Measurements from ENCODE around the gene ANKFY1. TPM values are rescaled to one million over a fixed set of nuclear protein-coding genes. Genes with fewer than 3 reads are reported as not detected.
A peak's percentile ranks its signal among the peaks of the same experiment; 100 is the strongest.

The ANKFY1 gene
- total RNA-seq, 1 experiment from 2014 or later, result 38.6 TPM

GRCh38 chr17:4199818-4200402, 63.9 kb downstream of the ANKFY1 start:
- no peaks in the 10 kb centered on the region for H3K4me1 ChIP-seq (ENCODE audit: control insufficient read depth, insufficient read depth, low read length)
- TF ChIP-seq, protein P1, sequence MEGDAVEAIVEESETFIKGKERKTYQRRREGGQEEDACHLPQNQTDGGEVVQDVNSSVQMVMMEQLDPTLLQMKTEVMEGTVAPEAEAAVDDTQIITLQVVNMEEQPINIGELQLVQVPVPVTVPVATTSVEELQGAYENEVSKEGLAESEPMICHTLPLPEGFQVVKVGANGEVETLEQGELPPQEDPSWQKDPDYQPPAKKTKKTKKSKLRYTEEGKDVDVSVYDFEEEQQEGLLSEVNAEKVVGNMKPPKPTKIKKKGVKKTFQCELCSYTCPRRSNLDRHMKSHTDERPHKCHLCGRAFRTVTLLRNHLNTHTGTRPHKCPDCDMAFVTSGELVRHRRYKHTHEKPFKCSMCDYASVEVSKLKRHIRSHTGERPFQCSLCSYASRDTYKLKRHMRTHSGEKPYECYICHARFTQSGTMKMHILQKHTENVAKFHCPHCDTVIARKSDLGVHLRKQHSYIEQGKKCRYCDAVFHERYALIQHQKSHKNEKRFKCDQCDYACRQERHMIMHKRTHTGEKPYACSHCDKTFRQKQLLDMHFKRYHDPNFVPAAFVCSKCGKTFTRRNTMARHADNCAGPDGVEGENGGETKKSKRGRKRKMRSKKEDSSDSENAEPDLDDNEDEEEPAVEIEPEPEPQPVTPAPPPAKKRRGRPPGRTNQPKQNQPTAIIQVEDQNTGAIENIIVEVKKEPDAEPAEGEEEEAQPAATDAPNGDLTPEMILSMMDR (IDR thresholded peaks at IDR 0.05), result peak; percentile 86
- TF ChIP-seq, protein P2, sequence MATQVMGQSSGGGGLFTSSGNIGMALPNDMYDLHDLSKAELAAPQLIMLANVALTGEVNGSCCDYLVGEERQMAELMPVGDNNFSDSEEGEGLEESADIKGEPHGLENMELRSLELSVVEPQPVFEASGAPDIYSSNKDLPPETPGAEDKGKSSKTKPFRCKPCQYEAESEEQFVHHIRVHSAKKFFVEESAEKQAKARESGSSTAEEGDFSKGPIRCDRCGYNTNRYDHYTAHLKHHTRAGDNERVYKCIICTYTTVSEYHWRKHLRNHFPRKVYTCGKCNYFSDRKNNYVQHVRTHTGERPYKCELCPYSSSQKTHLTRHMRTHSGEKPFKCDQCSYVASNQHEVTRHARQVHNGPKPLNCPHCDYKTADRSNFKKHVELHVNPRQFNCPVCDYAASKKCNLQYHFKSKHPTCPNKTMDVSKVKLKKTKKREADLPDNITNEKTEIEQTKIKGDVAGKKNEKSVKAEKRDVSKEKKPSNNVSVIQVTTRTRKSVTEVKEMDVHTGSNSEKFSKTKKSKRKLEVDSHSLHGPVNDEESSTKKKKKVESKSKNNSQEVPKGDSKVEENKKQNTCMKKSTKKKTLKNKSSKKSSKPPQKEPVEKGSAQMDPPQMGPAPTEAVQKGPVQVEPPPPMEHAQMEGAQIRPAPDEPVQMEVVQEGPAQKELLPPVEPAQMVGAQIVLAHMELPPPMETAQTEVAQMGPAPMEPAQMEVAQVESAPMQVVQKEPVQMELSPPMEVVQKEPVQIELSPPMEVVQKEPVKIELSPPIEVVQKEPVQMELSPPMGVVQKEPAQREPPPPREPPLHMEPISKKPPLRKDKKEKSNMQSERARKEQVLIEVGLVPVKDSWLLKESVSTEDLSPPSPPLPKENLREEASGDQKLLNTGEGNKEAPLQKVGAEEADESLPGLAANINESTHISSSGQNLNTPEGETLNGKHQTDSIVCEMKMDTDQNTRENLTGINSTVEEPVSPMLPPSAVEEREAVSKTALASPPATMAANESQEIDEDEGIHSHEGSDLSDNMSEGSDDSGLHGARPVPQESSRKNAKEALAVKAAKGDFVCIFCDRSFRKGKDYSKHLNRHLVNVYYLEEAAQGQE (IDR thresholded peaks at IDR 0.05; ENCODE audit: insufficient read depth in 1 of 2, low read depth in 2 of 2, low read length in 1 of 2), result no peak
- H3K4me3 ChIP-seq (ENCODE audit: low read depth in 2 of 2, low read length in 2 of 2), result no peak overlapping the region
- in situ Hi-C loops (cut with HindIII; ENCODE audit: low pct_unique_long_range_greater_than_20kb, low sequenced_read_pairs) (no loop called here), intact Hi-C loops (cut with micrococcal nuclease; ENCODE audit: unreplicated experiment) (loop anchor here (5.0 kb wide), 1 partner anchor 212 kb away; no protein-coding TSS in a partner anchor)
- ChIA-PET POLR2A (no interaction called here), CTCF (interaction anchor here (0.6 to 1.0 kb wide), 14 partner anchors 16 to 387 kb away, joined by 3 to 9 read pairs (median 6); no protein-coding TSS in a partner anchor)
- H3K27me3 ChIP-seq (ENCODE audit: control insufficient read depth, insufficient read depth, low read length), result no peaks in the 10 kb centered on the region
- H3K36me3 ChIP-seq (ENCODE audit: control insufficient read depth, insufficient read depth, low read length), result peaks cover 4% of the 10 kb centered on the region; the same call in 1 of the 2 replicates
- BruUV-seq (replicated peaks), result no TSS peak
- no peak overlapping the region for H3K27ac ChIP-seq (ENCODE audit: low read length)
- H3K9me3 ChIP-seq (ENCODE audit: control insufficient read depth, insufficient read depth, low read depth, low read length), result no peaks in the 10 kb centered on the region
- DNase-seq (ENCODE audit: low read depth, low spot score) (peak; percentile 30), ATAC-seq (no peak)

GRCh38 chr17:4198995-4199394, 64.8 kb downstream of the ANKFY1 start:
- H3K27me3 ChIP-seq (ENCODE audit: control insufficient read depth, insufficient read depth, low read length), result no peaks in the 10 kb centered on the region
- ATAC-seq (no peak), DNase-seq (ENCODE audit: low read depth, low spot score) (no peak)
- H3K9me3 ChIP-seq (ENCODE audit: control insufficient read depth, insufficient read depth, low read depth, low read length), result no peaks in the 10 kb centered on the region
- CTCF ChIA-PET, result no interaction called here
- TF ChIP-seq, protein P1 (IDR thresholded peaks at IDR 0.05), result no peak
- TF ChIP-seq POLR2AphosphoS5 (IDR thresholded peaks at IDR 0.05; ENCODE audit: low read depth, low read length) (no peak), SIN3A (IDR thresholded peaks at IDR 0.05; ENCODE audit: borderline replicate concordance, insufficient read depth, low read depth, low read length) (no peak), TCF7L2 (IDR thresholded peaks at IDR 0.05; ENCODE audit: low read depth, low read length) (no peak)
- TF ChIP-seq, protein P2 (IDR thresholded peaks at IDR 0.05; ENCODE audit: insufficient read depth in 1 of 2, low read depth in 2 of 2, low read length in 1 of 2), result no peak
- POLR2A ChIA-PET, result no interaction called here
- intact Hi-C loops (cut with micrococcal nuclease; ENCODE audit: unreplicated experiment) (no loop called here), in situ Hi-C loops (cut with HindIII; ENCODE audit: low pct_unique_long_range_greater_than_20kb, low sequenced_read_pairs) (no loop called here)
- BruUV-seq (replicated peaks), result no TSS peak
- H3K36me3 ChIP-seq (ENCODE audit: control insufficient read depth, insufficient read depth, low read length), result peaks cover 7% of the 10 kb centered on the region; the same call in 1 of the 2 replicates
- no peak overlapping the region for H3K27ac ChIP-seq (ENCODE audit: low read length)
- H3K4me3 ChIP-seq (ENCODE audit: low read depth in 2 of 2, low read length in 2 of 2), result no peak overlapping the region
- H3K4me1 ChIP-seq (ENCODE audit: control insufficient read depth, insufficient read depth, low read length), result no peaks in the 10 kb centered on the region

Data from Panc1 (cell line).